Measurements from ENCODE around the gene PPP2R5D. TPM values are rescaled to one million over a fixed set of nuclear protein-coding genes. Genes with fewer than 3 reads are reported as not detected.

PPP2R5D gene
- polyA plus RNA-seq, 1 donor (not counting 4 experiments of a cell fraction or from before 2014, with no cell fraction given), result 49.6 TPM

DNA sequence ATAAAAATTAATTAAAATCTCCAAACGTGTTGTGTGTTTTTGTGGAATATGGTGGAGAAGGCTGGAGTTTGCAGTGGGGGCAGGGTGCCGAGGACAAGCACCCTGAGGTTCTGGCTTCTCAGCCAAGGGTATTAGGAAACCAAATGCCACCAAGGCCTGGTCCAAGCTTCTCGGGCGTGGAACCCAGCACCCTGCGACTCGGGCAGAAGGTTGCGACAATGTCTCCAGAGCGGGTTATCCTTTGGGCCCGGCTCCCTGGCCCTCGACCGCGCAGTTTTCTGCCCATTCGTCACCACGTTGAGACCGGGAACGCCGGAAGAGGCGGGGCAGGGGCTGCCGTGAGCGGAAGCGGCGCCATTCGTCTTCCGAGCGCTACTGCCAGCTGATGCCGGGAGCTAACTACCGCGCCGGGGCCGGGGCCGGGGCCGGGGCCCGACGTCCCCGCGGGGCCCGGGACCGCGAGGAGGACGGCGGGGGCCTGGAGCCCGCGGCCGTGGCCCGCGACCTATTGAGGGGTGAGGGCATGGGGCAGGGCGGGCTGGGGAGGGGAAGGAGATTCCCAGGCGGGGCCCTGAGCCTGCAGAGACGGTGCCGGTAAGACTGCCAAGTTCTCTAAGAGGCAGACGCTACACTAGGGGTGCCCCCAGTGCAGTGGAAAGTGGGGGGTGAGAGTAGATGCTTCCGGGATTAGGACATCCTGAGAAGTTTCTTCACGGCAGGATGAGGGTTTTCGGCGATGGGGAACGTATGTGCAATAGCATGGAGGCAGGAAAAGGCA is 37.1 kb downstream of the PPP2R5D start, which contains the start of gene RRP36:
TSS of gene RRP36 (plus strand) at position 354 of the 778 bp plus-strand sequence. CDS start at position 386, 32 bp downstream.
- Histone ChIP-seq H3K9me1 (ENCODE audit: control insufficient read depth, extremely low read depth, insufficient read depth, low read length) (no peaks in the 10 kb centered on the region), H4K20me1 (ENCODE audit: control insufficient read depth, extremely low read depth, insufficient read depth, low read length) (no peaks in the 10 kb centered on the region), H3K4me3 (ENCODE audit: control insufficient read depth in 2 of 3, extremely low read depth in 1 of 3, insufficient read depth in 2 of 3, low read depth in 1 of 3, low read length in 3 of 3) (peak within 1 kb of the TSS; percentile 83 to 99 (median 97)), H3K27me3 (ENCODE audit: control insufficient read depth, extremely low read depth, insufficient read depth, low read length) (no peaks in the 10 kb centered on the region), H3K4me2 (ENCODE audit: control insufficient read depth, extremely low read depth, insufficient read depth, low read depth, low read length) (peak within 1 kb of the TSS; percentile 90), H3K9me3 (ENCODE audit: control insufficient read depth, low read depth, low read length) (no peaks in the 10 kb centered on the region), H3K9ac (ENCODE audit: control insufficient read depth, extremely low read depth, insufficient read depth, low read length) (peak within 1 kb of the TSS; percentile 93), H3K36me3 (ENCODE audit: control insufficient read depth in 2 of 2, extremely low read depth in 1 of 2, insufficient read depth in 2 of 2, low read length in 2 of 2) (peaks cover 24 to 26% of the 10 kb centered on the region in 2 experiments), H3K27ac (ENCODE audit: control insufficient read depth, insufficient read depth, low read length) (peak within 1 kb of the TSS; percentile 80), H2AFZ (ENCODE audit: control insufficient read depth, low read length) (peak within 1 kb of the TSS; percentile 96), H3K79me2 (ENCODE audit: control insufficient read depth, insufficient read depth, low read length) (peaks cover 48% of the 10 kb centered on the region), H3K4me1 (ENCODE audit: control insufficient read depth, extremely low read depth, insufficient read depth, low read length) (peaks cover 8% of the 10 kb centered on the region)
- no peak for FAIRE-seq
- no peak for TF ChIP-seq EZH2 (IDR thresholded peaks at IDR 0.05; ENCODE audit: low read length)
- TF ChIP-seq, protein P1, sequence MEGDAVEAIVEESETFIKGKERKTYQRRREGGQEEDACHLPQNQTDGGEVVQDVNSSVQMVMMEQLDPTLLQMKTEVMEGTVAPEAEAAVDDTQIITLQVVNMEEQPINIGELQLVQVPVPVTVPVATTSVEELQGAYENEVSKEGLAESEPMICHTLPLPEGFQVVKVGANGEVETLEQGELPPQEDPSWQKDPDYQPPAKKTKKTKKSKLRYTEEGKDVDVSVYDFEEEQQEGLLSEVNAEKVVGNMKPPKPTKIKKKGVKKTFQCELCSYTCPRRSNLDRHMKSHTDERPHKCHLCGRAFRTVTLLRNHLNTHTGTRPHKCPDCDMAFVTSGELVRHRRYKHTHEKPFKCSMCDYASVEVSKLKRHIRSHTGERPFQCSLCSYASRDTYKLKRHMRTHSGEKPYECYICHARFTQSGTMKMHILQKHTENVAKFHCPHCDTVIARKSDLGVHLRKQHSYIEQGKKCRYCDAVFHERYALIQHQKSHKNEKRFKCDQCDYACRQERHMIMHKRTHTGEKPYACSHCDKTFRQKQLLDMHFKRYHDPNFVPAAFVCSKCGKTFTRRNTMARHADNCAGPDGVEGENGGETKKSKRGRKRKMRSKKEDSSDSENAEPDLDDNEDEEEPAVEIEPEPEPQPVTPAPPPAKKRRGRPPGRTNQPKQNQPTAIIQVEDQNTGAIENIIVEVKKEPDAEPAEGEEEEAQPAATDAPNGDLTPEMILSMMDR (optimal IDR thresholded peaks at IDR 0.05 in 1 of 3, IDR thresholded peaks at IDR 0.05 in 1 of 3, conservative IDR thresholded peaks at IDR 0.05 in 1 of 3; ENCODE audit: extremely low read depth in 1 of 3, insufficient read depth in 2 of 3, low read length in 3 of 3), result no peak
- no peak for DNase-seq (ENCODE audit: low read depth, low spot score)
- dilution Hi-C loops (cut with MboI; ENCODE audit: extremely low pct_ligation_motif_present, low sequenced_read_pairs), result no loop called here

DNA sequence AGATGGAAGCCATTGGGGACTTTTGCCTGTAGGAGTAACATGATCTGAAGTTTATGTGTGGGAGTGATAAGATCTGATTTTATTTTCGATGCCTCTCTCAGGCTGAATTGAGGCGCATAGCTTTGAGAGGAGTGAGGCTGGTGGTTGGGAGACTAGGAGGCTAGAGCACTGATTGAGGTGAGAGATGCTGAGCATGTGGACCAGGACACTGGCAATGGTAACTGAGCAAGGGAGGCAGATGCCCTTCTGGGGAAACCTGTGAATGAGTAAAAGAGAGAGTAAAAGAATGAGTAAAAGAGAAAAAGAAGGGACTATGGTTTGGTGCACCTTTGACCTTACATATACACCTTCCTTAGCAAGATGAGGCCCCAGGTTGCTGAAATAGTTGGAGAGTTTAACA is 40.1 kb downstream of the PPP2R5D start:
- Histone ChIP-seq H3K9me3 (ENCODE audit: control insufficient read depth, low read depth, low read length) (no peaks in the 10 kb centered on the region), H4K20me1 (ENCODE audit: control insufficient read depth, extremely low read depth, insufficient read depth, low read length) (no peaks in the 10 kb centered on the region), H3K79me2 (ENCODE audit: control insufficient read depth, insufficient read depth, low read length) (peaks cover 37% of the 10 kb centered on the region), H3K36me3 (ENCODE audit: control insufficient read depth in 2 of 2, extremely low read depth in 1 of 2, insufficient read depth in 2 of 2, low read length in 2 of 2) (peaks cover 25 to 41% of the 10 kb centered on the region in 2 experiments), H3K4me3 (ENCODE audit: control insufficient read depth in 2 of 3, extremely low read depth in 1 of 3, insufficient read depth in 2 of 3, low read depth in 1 of 3, low read length in 3 of 3) (no peak overlapping the region), H3K4me1 (ENCODE audit: control insufficient read depth, extremely low read depth, insufficient read depth, low read length) (peaks cover 8% of the 10 kb centered on the region), H3K9ac (ENCODE audit: control insufficient read depth, extremely low read depth, insufficient read depth, low read length) (no peak overlapping the region), H3K4me2 (ENCODE audit: control insufficient read depth, extremely low read depth, insufficient read depth, low read depth, low read length) (no peak overlapping the region), H3K27me3 (ENCODE audit: control insufficient read depth, extremely low read depth, insufficient read depth, low read length) (no peaks in the 10 kb centered on the region), H3K9me1 (ENCODE audit: control insufficient read depth, extremely low read depth, insufficient read depth, low read length) (no peaks in the 10 kb centered on the region), H3K27ac (ENCODE audit: control insufficient read depth, insufficient read depth, low read length) (no peak overlapping the region), H2AFZ (ENCODE audit: control insufficient read depth, low read length) (no peak overlapping the region)
- TF ChIP-seq, protein P1 (optimal IDR thresholded peaks at IDR 0.05 in 1 of 3, IDR thresholded peaks at IDR 0.05 in 1 of 3, conservative IDR thresholded peaks at IDR 0.05 in 1 of 3; ENCODE audit: extremely low read depth in 1 of 3, insufficient read depth in 2 of 3, low read length in 3 of 3), result no peak
- no peak for TF ChIP-seq EZH2 (IDR thresholded peaks at IDR 0.05; ENCODE audit: low read length)
- FAIRE-seq (no peak), DNase-seq (ENCODE audit: low read depth, low spot score) (no peak)
- dilution Hi-C loops (cut with MboI; ENCODE audit: extremely low pct_ligation_motif_present, low sequenced_read_pairs), result no loop called here

All from keratinocyte (primary cell).